Transverse colon (tissue), 4 donors: Measurements from ENCODE around the gene AKAP6. TPM values are rescaled to one million over a fixed set of nuclear protein-coding genes. Genes with fewer than 3 reads are reported as not detected.

Experiments used
- DNase-seq: peaks from one replicate; pipeline ENCODE4 v3.0.0-alpha.2; 2019
- H3K27ac ChIP-seq, 4 donors: fragments of 200-600 bp; sonication (generic); 2 replicates each; pipeline ENCODE4 v1.5.1; 2016 to 2018; ENCODE audit warnings: inconsistent platforms in 4 of 4
- H3K27me3 ChIP-seq: fragments of 200-600 bp; sonication (generic); 2 replicates; pipeline ENCODE4 v1.5.1; 2017; ENCODE audit warnings: inconsistent platforms
- H3K36me3 ChIP-seq, 4 donors: fragments of 200-600 bp; sonication (generic); 2 replicates each; pipeline ENCODE4 v1.5.1; 2017 to 2019; ENCODE audit warnings: inconsistent platforms in 4 of 4
- H3K4me1 ChIP-seq, 4 donors: fragments of 200-600 bp; sonication (generic); 2 replicates each; pipeline ENCODE4 v1.5.1; 2017 to 2020; ENCODE audit warnings: inconsistent platforms in 4 of 4
- H3K4me3 ChIP-seq, 4 donors: fragments of 200-600 bp; sonication (generic); 1 replicate in 1 of 4; 2 replicates in 3 of 4; pipeline versions ENCODE4 v1.5.1 to v1.6.1; 2017 to 2019; ENCODE audit warnings: inconsistent platforms in 4 of 4
- H3K9me3 ChIP-seq, 2 donors: fragments of 200-600 bp; sonication (generic); 2 replicates each; pipeline ENCODE4 v1.5.1; 2017 to 2019; ENCODE audit warnings: inconsistent platforms in 2 of 2
- CTCF ChIP-seq, 5 experiments: fragments of 200-600 bp in 3 of 5; fragments of 450-650 bp in 2 of 5; sonication (generic) in 3 of 5; IDR thresholded peaks; 1 replicate in 2 of 5; 2 replicates in 3 of 5; pipeline ENCODE4 v1.5.1; 2016 to 2017; ENCODE audit warnings: antibody characterized with exemption in 5 of 5, inconsistent platforms in 3 of 5, mild to moderate bottlenecking in 2 of 5, moderate library complexity in 1 of 5
- EP300 ChIP-seq: sonication (generic); formaldehyde crosslinking; IDR thresholded peaks from one replicate; pipeline ENCODE4 v1.6.1; 2017; ENCODE audit warnings: antibody characterized with exemption, low read depth
- POLR2A ChIP-seq: fragments of 450-650 bp; IDR thresholded peaks from one replicate; pipeline ENCODE4 v1.6.1; 2016; ENCODE audit warnings: antibody characterized with exemption, mild to moderate bottlenecking, moderate library complexity
- POLR2AphosphoS5 ChIP-seq, 3 donors: sonication (generic); formaldehyde crosslinking; IDR thresholded peaks; one replicate each; pipeline ENCODE4 v1.6.1; 2016; ENCODE audit warnings: antibody characterized with exemption in 3 of 3
- WGBS, 2 donors: methylation state at CpG; one replicate each; pipeline ENCODE4 v1.1.5; 2018; ENCODE audit warnings: low coverage in 1 of 2; 5-methylcytosine and 5-hydroxymethylcytosine counted together
- in situ Hi-C, 4 donors: fragments of 200-750 bp; cut with MboI; loops; one replicate each; pipeline versions ENCODE4 v1.15.0 to v1.15.1; 2017; ENCODE audit warnings: low sequenced_read_pairs in 3 of 4, low pct_ligation_motif_present in 1 of 4, low pct_unique_long_range_greater_than_20kb in 1 of 4
- intact Hi-C: fragments of 100-400 bp; cut with DNase I; formaldehyde crosslinking; loops from one replicate; pipeline ENCODE4 v1.15.1; 2023; ENCODE audit warnings: low total_unique reads
- total RNA-seq, 4 donors: library from RNA; depleted of rRNA; stranded (reverse); fragments of >200 nt; gene quantifications; one replicate each; pipeline ENCODE4 v1.1.0, GENCODE V29; 2016

Gene AKAP6
- total RNA-seq, 4 donors from 2014 or later, result 6.3 to 16.7 (median 9.7) TPM

GRCh38 chr14:32494609-32495434 is 165.7 kb downstream of the AKAP6 start:
- Histone ChIP-seq H3K27ac (peak overlapping the region; percentile 57 to 74 (median 62)), H3K27me3 (no peaks in the 10 kb centered on the region), H3K36me3 (no peaks in the 10 kb centered on the region), H3K4me3 (peak overlapping the region in 1 of 4 donors; percentile 3), H3K4me1 (peaks cover 0 to 3% (median 0%) of the 10 kb centered on the region in 4 donors), H3K9me3 (no peaks in the 10 kb centered on the region)
- no peak for DNase-seq
- in situ Hi-C loops, result no loop called here
- WGBS, 2 donors, result 65 to 79% methylated on average over 5 of the region's 5 CpGs
- TF ChIP-seq EP300 (no peak), POLR2AphosphoS5 (IDR thresholded peaks at IDR 0.05) (no peak), CTCF (IDR thresholded peaks at IDR 0.05) (no peak), POLR2A (no peak)
- intact Hi-C loops, result no loop called here

- peaks cover 0 to 3% (median 0%) of the 10 kb centered on the region in 4 donors for H3K4me1 ChIP-seq
- intact Hi-C loops, result no loop called here
- TF ChIP-seq CTCF (IDR thresholded peaks at IDR 0.05) (no peak), POLR2A (no peak), EP300 (no peak), POLR2AphosphoS5 (IDR thresholded peaks at IDR 0.05) (no peak)
- H3K27me3 ChIP-seq, result no peaks in the 10 kb centered on the region
- 63 to 87% methylated on average over 3 to 6 of the region's 6 CpGs for WGBS, 2 donors
- peak overlapping the region in 1 of 4 donors; percentile 3 for H3K4me3 ChIP-seq
- H3K36me3 ChIP-seq, result no peaks in the 10 kb centered on the region
- no peak for DNase-seq
- peak overlapping the region; percentile 57 to 74 (median 62) for H3K27ac ChIP-seq
- in situ Hi-C loops, result no loop called here
- H3K9me3 ChIP-seq, result no peaks in the 10 kb centered on the region
These were observed 166.3 kb downstream of the AKAP6 start for GRCh38 chr14:32495435-32495734.

GRCh38 chr14:32497248-32497647 is 168.2 kb downstream of the AKAP6 start:
- Histone ChIP-seq H3K4me3 (no peak overlapping the region), H3K9me3 (no peaks in the 10 kb centered on the region), H3K36me3 (no peaks in the 10 kb centered on the region), H3K27ac (peak overlapping the region in 3 of 4 donors; percentile 24 to 63 (median 35)), H3K27me3 (no peaks in the 10 kb centered on the region), H3K4me1 (peaks cover 0 to 2% (median 0%) of the 10 kb centered on the region in 4 donors)
- no peak for TF ChIP-seq EP300
- in situ Hi-C loops (no loop called here), intact Hi-C loops (no loop called here)
- no peak for DNase-seq

GRCh38 chr14:32507029-32507984 is 178.2 kb downstream of the AKAP6 start:
- WGBS, 2 donors, result 73 to 84% methylated on average over 4 of the region's 4 CpGs

More at GRCh38 chr14:32507029-32507984, 178.2 kb downstream of the AKAP6 start:
- intact Hi-C loops, result no loop called here
- DNase-seq, result no peak
- Histone ChIP-seq H3K27me3 (no peaks in the 10 kb centered on the region), H3K9me3 (no peaks in the 10 kb centered on the region), H3K27ac (peak overlapping the region; percentile 43 to 79 (median 64)), H3K36me3 (no peaks in the 10 kb centered on the region), H3K4me1 (peaks cover 0 to 4% (median 0%) of the 10 kb centered on the region in 4 donors), H3K4me3 (no peak overlapping the region)
- in situ Hi-C loops, result no loop called here
- TF ChIP-seq CTCF (IDR thresholded peaks at IDR 0.05), result no peak
- no peak for TF ChIP-seq EP300
- TF ChIP-seq POLR2AphosphoS5 (IDR thresholded peaks at IDR 0.05), result no peak
- no peak for TF ChIP-seq POLR2A
